A673 (cell line): ENCODE data around the gene ABCD3.
"Not testable (repeated sequence)": the region's sequence is repeated elsewhere in the genome, so short reads cannot be mapped to it uniquely, and the experiment has no call there.

Experiments used
- CTCF ChIP-seq: fragments of 300-800, 200-600 bp; sonication (generic); conservative IDR thresholded peaks from 2 replicates; pipeline ENCODE4 v1.5.1; 2017; ENCODE audit warnings: low read depth, mild to moderate bottlenecking, antibody characterized with exemption, low read length, moderate library complexity, mixed read lengths
- EZH2 ChIP-seq: fragments of 200-600 bp; sonication (generic); IDR thresholded peaks from 2 replicates; pipeline ENCODE4 v1.6.1; 2017; ENCODE audit warnings: borderline replicate concordance, low read depth, mild to moderate bottlenecking, mixed read lengths, antibody characterized with exemption, low read length; ENCODE audit not compliant: poor library complexity, severe bottlenecking

DNA sequence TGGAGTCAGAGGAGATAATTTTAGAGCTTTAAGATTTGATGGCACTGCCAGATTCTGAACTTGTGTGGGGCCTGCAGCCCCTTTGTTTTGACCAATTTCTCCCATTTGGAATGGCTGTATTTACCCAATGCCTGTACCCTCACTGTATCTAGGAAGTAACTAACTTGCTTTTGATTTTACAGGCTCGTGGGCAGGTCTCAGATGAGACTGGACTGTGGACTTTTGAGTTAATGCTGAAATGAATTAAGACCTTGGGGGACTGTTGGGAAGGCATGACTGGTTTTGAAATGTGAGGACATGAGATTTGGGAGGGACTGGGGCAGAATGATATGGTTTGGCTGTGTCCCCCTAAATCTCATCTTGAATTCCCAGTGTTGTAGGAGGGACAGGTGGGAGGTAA is 11.9 kb downstream of the ABCD3 start:
- TF ChIP-seq CTCF, EZH2: not testable (repeated sequence)
